ENCODE data around the gene HMG20A. TPM values are rescaled to one million over a fixed set of nuclear protein-coding genes. Genes with fewer than 3 reads are reported as not detected.
A peak's percentile ranks its signal among the peaks of the same experiment; 100 is the strongest.

HMG20A gene
- total RNA-seq, 3 donors from 2014 or later = 35.8 to 48.2 (median 46.4) TPM

DNA sequence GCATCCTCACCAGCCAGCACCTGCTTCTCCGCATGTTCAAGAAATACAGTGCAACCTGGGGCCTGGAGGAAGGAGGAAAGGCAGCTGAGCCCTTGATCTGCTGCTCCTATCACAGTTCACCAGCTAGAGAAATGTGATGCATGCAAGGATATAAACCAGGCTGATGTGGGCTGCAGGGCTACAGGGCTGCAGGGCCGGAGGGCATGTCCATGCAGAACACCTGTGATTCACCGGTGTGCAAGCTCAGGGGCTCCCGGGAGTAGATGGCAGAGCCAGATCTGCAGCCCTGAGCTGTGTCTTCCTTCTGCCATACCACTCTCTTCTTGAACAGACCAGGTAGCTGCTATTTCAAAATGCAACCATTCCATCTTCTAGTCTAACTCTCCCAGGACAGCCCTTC, 84.9 kb downstream of the HMG20A start:
- no peak overlapping the region for H3K27ac ChIP-seq
- DNase-seq (ENCODE audit: low spot score in 2 of 2) = no peak

DNA sequence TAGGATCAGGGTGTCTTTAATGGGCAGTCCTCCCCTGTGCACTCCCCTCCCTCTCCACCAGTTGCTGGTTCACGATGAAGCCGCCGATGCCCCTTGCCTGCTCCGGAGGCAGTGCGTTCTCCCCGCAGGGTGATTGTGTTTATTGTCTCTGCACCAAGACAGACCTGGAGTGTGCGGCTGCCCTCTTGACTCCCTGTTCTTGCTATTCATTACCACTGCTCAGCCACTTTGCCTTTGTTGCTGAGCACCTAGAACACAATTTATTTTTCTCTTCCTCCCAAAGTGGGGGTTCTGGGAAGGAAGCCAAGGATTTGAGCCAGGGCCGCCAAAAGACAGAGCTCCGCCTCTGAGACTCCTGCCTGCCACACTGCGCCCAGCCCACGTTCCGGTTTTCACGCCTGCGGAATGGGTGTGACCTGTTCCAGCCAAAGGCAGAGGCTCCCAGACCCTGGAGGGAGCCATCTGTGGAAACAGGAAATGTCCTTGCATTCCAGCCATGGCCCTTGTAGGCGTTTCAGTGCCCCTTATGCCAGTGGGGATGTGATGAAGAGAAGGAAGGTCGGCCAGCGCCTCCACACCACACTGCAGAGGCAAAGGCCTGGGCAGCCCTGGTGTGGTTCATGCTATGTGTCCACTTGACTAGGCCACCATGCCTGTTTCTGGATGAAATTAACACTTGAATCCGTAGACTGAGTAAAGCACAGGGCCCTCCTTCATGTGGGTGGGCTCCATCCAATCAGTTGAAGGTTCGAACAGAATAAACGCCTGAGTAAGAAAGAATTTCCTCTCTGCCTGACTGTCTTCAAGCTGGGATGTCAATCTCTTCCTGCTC, 85.8 kb downstream of the HMG20A start:
- Histone ChIP-seq H3K36me3 (no peaks in the 10 kb centered on the region), H3K27ac (peak overlapping the region; percentile 91 to 92), H3K4me3 (peak overlapping the region in 1 of 3 donors; percentile 39), H3K27me3 (no peaks in the 10 kb centered on the region), H3K9me3 (no peaks in the 10 kb centered on the region), H3K4me1 (peaks cover 12 to 40% of the 10 kb centered on the region in 2 donors)
- intact Hi-C loops (cut with DNase I; ENCODE audit: low total_unique reads) = no loop called here
- TF ChIP-seq, protein P1, sequence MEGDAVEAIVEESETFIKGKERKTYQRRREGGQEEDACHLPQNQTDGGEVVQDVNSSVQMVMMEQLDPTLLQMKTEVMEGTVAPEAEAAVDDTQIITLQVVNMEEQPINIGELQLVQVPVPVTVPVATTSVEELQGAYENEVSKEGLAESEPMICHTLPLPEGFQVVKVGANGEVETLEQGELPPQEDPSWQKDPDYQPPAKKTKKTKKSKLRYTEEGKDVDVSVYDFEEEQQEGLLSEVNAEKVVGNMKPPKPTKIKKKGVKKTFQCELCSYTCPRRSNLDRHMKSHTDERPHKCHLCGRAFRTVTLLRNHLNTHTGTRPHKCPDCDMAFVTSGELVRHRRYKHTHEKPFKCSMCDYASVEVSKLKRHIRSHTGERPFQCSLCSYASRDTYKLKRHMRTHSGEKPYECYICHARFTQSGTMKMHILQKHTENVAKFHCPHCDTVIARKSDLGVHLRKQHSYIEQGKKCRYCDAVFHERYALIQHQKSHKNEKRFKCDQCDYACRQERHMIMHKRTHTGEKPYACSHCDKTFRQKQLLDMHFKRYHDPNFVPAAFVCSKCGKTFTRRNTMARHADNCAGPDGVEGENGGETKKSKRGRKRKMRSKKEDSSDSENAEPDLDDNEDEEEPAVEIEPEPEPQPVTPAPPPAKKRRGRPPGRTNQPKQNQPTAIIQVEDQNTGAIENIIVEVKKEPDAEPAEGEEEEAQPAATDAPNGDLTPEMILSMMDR (IDR thresholded peaks at IDR 0.05) = peak in 1 of 3 donors; percentile 20
- TF ChIP-seq POLR2AphosphoS5 (IDR thresholded peaks at IDR 0.05) (peak in 2 of 3 donors; percentile 31 to 59), POLR2A (IDR thresholded peaks at IDR 0.05) (no peak)
- peak in 1 of 2 donors; percentile 58 for DNase-seq (ENCODE audit: low spot score in 2 of 2)

More for the DNA sequence above, 84.9 kb downstream of the HMG20A start:
- TF ChIP-seq POLR2A (IDR thresholded peaks at IDR 0.05) (no peak), POLR2AphosphoS5 (IDR thresholded peaks at IDR 0.05) (no peak)
- TF ChIP-seq, protein P1 (IDR thresholded peaks at IDR 0.05) = no peak
- H3K9me3 ChIP-seq = no peaks in the 10 kb centered on the region
- H3K27me3 ChIP-seq = no peaks in the 10 kb centered on the region
- H3K4me1 ChIP-seq = peaks cover 12 to 40% of the 10 kb centered on the region in 2 donors
- H3K36me3 ChIP-seq = no peaks in the 10 kb centered on the region
- no peak overlapping the region for H3K4me3 ChIP-seq
- intact Hi-C loops (cut with DNase I; ENCODE audit: low total_unique reads) = no loop called here

DNA sequence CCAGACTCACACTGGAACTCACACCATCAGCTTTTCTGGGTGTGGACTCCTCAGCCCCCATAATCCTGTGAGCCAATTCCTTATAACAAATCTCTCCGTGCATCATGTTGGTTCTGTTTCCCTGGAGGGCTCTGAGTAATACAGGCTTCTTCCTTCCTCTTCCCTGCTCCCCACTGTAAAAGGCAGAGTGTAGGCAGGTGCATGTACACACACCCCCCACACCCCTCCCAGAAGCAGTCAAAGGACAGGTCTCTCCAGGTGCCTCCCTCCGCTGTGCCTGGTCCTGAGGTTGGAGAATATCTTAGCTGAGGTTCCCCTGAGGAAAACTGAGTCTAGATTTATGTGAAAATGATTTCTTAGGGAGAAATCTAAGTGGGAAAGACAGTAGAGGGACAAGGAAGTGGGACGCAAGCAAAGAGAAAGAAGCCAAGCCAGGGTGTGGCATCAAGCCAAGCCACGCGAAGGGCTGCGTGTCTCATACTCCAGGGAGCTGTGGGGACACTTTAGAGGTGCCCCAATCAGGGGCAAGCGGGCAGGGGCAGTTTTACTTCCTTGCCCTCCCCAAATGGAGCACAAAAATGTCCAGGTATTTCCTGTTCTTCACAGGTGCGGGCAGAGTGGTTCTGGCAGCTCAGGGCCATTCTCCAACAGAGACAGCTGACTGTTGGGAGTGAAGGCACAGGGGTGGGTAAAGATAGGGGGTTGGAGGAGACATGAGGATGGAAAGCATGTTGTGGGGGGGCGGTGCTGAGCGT, 86.6 kb downstream of the HMG20A start:
- peak overlapping the region; percentile 91 to 92 for H3K27ac ChIP-seq
- peaks cover 12 to 40% of the 10 kb centered on the region in 2 donors for H3K4me1 ChIP-seq
- H3K9me3 ChIP-seq = no peaks in the 10 kb centered on the region

DNA sequence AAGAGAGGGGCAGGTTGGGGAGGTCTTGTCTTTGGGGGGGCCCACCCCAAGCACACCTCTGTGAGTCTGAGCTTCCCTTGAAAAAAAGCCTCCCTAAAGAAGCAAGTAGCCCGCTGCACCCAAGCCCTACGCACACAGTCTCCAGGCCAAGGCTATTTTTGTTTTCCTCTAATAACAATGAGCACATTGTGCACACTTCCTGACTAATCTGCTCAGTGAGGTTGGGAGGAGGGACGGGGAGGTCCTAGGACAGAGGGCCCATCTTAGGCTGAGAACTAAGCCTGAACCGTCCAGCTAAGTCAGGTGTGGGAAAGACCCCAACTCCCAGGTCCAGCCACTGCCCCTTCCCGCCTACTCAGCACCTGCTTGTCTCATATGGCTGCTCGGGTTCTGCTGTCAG, 87.2 kb downstream of the HMG20A start:
- intact Hi-C loops (cut with DNase I; ENCODE audit: low total_unique reads) = no loop called here
- TF ChIP-seq, protein P1 (IDR thresholded peaks at IDR 0.05) = no peak
- TF ChIP-seq POLR2A (IDR thresholded peaks at IDR 0.05) (no peak), POLR2AphosphoS5 (IDR thresholded peaks at IDR 0.05) (no peak)
- Histone ChIP-seq H3K9me3 (no peaks in the 10 kb centered on the region), H3K27ac (peak overlapping the region; percentile 91 to 92), H3K4me3 (peak overlapping the region in 2 of 3 donors; percentile 15 to 39), H3K4me1 (peaks cover 12 to 40% of the 10 kb centered on the region in 2 donors), H3K27me3 (no peaks in the 10 kb centered on the region), H3K36me3 (no peaks in the 10 kb centered on the region)
- DNase-seq (ENCODE audit: low spot score in 2 of 2) = peak in 1 of 2 donors; percentile 69

More for the DNA sequence above, 86.6 kb downstream of the HMG20A start:
- H3K4me3 ChIP-seq = peak overlapping the region in 2 of 3 donors; percentile 15 to 39
- intact Hi-C loops (cut with DNase I; ENCODE audit: low total_unique reads) = no loop called here
- H3K27me3 ChIP-seq = no peaks in the 10 kb centered on the region
- H3K36me3 ChIP-seq = no peaks in the 10 kb centered on the region
- peak; percentile 71 to 75 for DNase-seq (ENCODE audit: low spot score in 2 of 2)
- TF ChIP-seq POLR2AphosphoS5 (IDR thresholded peaks at IDR 0.05) (peak in 1 of 3 donors; percentile 21), POLR2A (IDR thresholded peaks at IDR 0.05) (no peak)
- TF ChIP-seq, protein P1 (IDR thresholded peaks at IDR 0.05) = no peak
